Measurements from ENCODE around the gene ZNF385D.
"Not testable (repeated sequence)": the region's sequence is repeated elsewhere in the genome, so short reads cannot be mapped to it uniquely, and the experiment has no call there.

Gene ZNF385D

DNA sequence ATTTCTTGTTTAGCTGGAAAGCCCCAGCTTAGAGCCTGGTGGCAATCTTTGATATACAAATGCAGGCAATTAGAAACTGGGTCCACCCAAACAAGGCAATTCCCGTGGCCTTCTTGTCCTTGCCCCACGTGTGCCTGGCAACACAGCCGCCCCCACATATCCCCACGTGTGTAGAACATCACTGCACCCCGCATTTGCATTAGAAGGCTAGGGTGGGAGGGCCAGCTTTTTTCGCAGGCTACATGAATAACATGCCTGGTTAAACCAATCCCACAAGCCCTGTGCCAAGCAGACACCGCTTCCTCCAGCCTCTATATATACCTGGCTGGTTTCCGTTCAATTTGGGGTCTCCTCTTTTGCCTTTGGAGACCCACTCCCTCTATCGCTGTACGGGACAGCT, 250.2 kb downstream of the ZNF385D start:
- Histone ChIP-seq H2AK5ac (ENCODE audit: low read length) (no peak overlapping the region), H3K4me3 (ENCODE audit: low read depth, low read length) (no peak overlapping the region), H3K79me1 (ENCODE audit: low read length) (no peaks in the 10 kb centered on the region), H3K4ac (ENCODE audit: low read depth, low read length) (no peak overlapping the region), H2BK12ac (ENCODE audit: low read length) (no peak overlapping the region), H2BK5ac (ENCODE audit: low read depth, low read length, poor library complexity) (no peak overlapping the region), H3K9ac (ENCODE audit: low read length) (no peak overlapping the region), H3K36me3 (ENCODE audit: control insufficient read depth in 1 of 2, insufficient read depth in 2 of 2, low read length in 2 of 2) (no peaks in the 10 kb centered on the region), H2BK120ac (ENCODE audit: insufficient read depth, low read length, poor library complexity) (no peak overlapping the region), H3K27me3 (ENCODE audit: insufficient read depth, low read length) (no peaks in the 10 kb centered on the region), H3K14ac (ENCODE audit: low read length) (no peak overlapping the region), H3K27ac (ENCODE audit: low read depth, low read length) (no peak overlapping the region), H4K8ac (ENCODE audit: low read depth, low read length) (no peak overlapping the region), H3K18ac (ENCODE audit: low read length) (no peak overlapping the region), H4K91ac (ENCODE audit: low read depth, low read length) (no peak overlapping the region), H3K4me1 (ENCODE audit: control insufficient read depth in 1 of 2, insufficient read depth in 2 of 2, low read length in 2 of 2) (no peaks in the 10 kb centered on the region), H2AFZ (ENCODE audit: insufficient read depth, low read length, poor library complexity) (no peak overlapping the region), H3K79me2 (ENCODE audit: control insufficient read depth, insufficient read depth, low read length, poor library complexity) (no peaks in the 10 kb centered on the region), H4K12ac (ENCODE audit: low read depth, low read length) (no peak overlapping the region), H3K4me2 (ENCODE audit: low read length) (no peak overlapping the region), H3K9me3 (ENCODE audit: insufficient read depth, low read depth, low read length) (no peaks in the 10 kb centered on the region), H3K23ac (ENCODE audit: low read length) (no peak overlapping the region)
- no peak for DNase-seq
- no CpG with 5 or more reads among the region's 10 CpGs for WGBS (ENCODE audit: extremely low coverage, insufficient coverage, insufficient read length)

- not testable (repeated sequence) for H3K23ac ChIP-seq (ENCODE audit: low read length); H3K79me2 ChIP-seq (ENCODE audit: control insufficient read depth, insufficient read depth, low read length, poor library complexity); H3K9ac ChIP-seq (ENCODE audit: low read length); H2BK12ac ChIP-seq (ENCODE audit: low read length); H4K8ac ChIP-seq (ENCODE audit: low read depth, low read length); H3K18ac ChIP-seq (ENCODE audit: low read length); H3K9me3 ChIP-seq (ENCODE audit: insufficient read depth, low read depth, low read length); H3K14ac ChIP-seq (ENCODE audit: low read length); H2AFZ ChIP-seq (ENCODE audit: insufficient read depth, low read length, poor library complexity); H3K79me1 ChIP-seq (ENCODE audit: low read length); H3K4me1 ChIP-seq (ENCODE audit: control insufficient read depth in 1 of 2, insufficient read depth in 2 of 2, low read length in 2 of 2); H3K27me3 ChIP-seq (ENCODE audit: insufficient read depth, low read length); H3K27ac ChIP-seq (ENCODE audit: low read depth, low read length); DNase-seq; H4K91ac ChIP-seq (ENCODE audit: low read depth, low read length); H2BK120ac ChIP-seq (ENCODE audit: insufficient read depth, low read length, poor library complexity); H2BK5ac ChIP-seq (ENCODE audit: low read depth, low read length, poor library complexity); H4K12ac ChIP-seq (ENCODE audit: low read depth, low read length); H3K4me2 ChIP-seq (ENCODE audit: low read length); H3K36me3 ChIP-seq (ENCODE audit: control insufficient read depth in 1 of 2, insufficient read depth in 2 of 2, low read length in 2 of 2); H3K4me3 ChIP-seq (ENCODE audit: low read depth, low read length); H3K4ac ChIP-seq (ENCODE audit: low read depth, low read length); H2AK5ac ChIP-seq (ENCODE audit: low read length)
- no CpG with 5 or more reads among the region's 3 CpGs for WGBS (ENCODE audit: extremely low coverage, insufficient coverage, insufficient read length)
Measured at GRCh38 chr3:21490671-21491070, 260.3 kb downstream of the ZNF385D start.

- Histone ChIP-seq H2BK12ac (ENCODE audit: low read length) (no peak overlapping the region), H3K36me3 (ENCODE audit: control insufficient read depth in 1 of 2, insufficient read depth in 2 of 2, low read length in 2 of 2) (no peaks in the 10 kb centered on the region), H4K12ac (ENCODE audit: low read depth, low read length) (no peak overlapping the region), H2BK120ac (ENCODE audit: insufficient read depth, low read length, poor library complexity) (no peak overlapping the region), H4K91ac (ENCODE audit: low read depth, low read length) (no peak overlapping the region), H3K18ac (ENCODE audit: low read length) (no peak overlapping the region), H3K4me2 (ENCODE audit: low read length) (no peak overlapping the region), H3K4me1 (ENCODE audit: control insufficient read depth in 1 of 2, insufficient read depth in 2 of 2, low read length in 2 of 2) (no peaks in the 10 kb centered on the region), H3K4ac (ENCODE audit: low read depth, low read length) (no peak overlapping the region), H3K79me1 (ENCODE audit: low read length) (no peaks in the 10 kb centered on the region), H4K8ac (ENCODE audit: low read depth, low read length) (no peak overlapping the region), H3K27me3 (ENCODE audit: insufficient read depth, low read length) (no peaks in the 10 kb centered on the region), H3K14ac (ENCODE audit: low read length) (no peak overlapping the region), H3K4me3 (ENCODE audit: low read depth, low read length) (no peak overlapping the region), H2AFZ (ENCODE audit: insufficient read depth, low read length, poor library complexity) (no peak overlapping the region), H3K9ac (ENCODE audit: low read length) (no peak overlapping the region), H3K23ac (ENCODE audit: low read length) (no peak overlapping the region), H3K9me3 (ENCODE audit: insufficient read depth, low read depth, low read length) (no peaks in the 10 kb centered on the region), H3K27ac (ENCODE audit: low read depth, low read length) (no peak overlapping the region), H2BK5ac (ENCODE audit: low read depth, low read length, poor library complexity) (no peak overlapping the region), H3K79me2 (ENCODE audit: control insufficient read depth, insufficient read depth, low read length, poor library complexity) (no peaks in the 10 kb centered on the region), H2AK5ac (ENCODE audit: low read length) (no peak overlapping the region)
- no peak for DNase-seq
- WGBS (ENCODE audit: extremely low coverage, insufficient coverage, insufficient read length), result no CpG with 5 or more reads among the region's 1 CpG
Measured at GRCh38 chr3:21487520-21487919, 263.5 kb downstream of the ZNF385D start.

DNA sequence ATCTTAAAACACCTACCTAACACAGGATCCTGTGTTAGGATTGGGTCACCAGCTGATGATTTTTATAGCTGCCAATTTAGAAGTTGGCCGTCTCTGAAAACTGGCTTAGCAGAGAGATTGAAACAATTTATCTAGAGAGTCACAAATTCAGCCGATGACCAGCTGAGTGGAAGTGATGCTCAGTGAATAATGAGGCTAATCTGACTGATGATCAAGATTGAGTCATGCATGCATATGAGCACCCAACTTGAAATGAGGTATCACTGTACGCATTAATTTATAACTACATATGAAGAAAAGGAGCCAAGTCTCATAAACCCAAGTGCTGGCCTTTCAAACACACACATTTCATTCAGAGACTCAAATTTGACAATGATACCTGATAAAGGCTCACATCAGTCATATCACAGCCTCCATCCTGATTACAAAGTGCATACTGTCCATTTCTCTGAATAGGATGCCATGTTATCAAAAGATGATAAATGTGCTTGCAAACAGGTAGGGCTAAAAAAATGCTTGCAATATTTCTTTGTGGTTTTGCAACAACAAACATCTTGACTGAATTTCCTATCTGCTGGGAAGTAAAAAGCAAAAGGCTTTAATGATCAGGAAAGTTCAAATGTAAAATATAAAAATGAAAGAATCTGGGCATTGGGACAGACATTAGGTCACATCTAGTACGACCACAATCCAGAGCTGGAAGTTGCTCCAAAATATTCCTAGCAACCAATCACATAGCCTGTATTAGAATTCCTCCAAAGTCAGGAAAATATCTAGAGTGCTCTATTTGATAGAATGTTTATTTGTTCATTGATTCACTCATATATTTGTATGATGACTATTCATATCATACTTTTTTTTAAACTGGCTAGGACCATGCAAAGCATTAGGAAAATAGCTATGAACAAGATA, 264.7 kb downstream of the ZNF385D start:
- not testable (repeated sequence) for H3K4ac ChIP-seq (ENCODE audit: low read depth, low read length); H3K4me1 ChIP-seq (ENCODE audit: control insufficient read depth in 1 of 2, insufficient read depth in 2 of 2, low read length in 2 of 2); H2AK5ac ChIP-seq (ENCODE audit: low read length); H4K8ac ChIP-seq (ENCODE audit: low read depth, low read length); H3K4me2 ChIP-seq (ENCODE audit: low read length); H3K9me3 ChIP-seq (ENCODE audit: insufficient read depth, low read depth, low read length); H3K27ac ChIP-seq (ENCODE audit: low read depth, low read length); H3K14ac ChIP-seq (ENCODE audit: low read length); H3K27me3 ChIP-seq (ENCODE audit: insufficient read depth, low read length); H2AFZ ChIP-seq (ENCODE audit: insufficient read depth, low read length, poor library complexity); H3K36me3 ChIP-seq (ENCODE audit: control insufficient read depth in 1 of 2, insufficient read depth in 2 of 2, low read length in 2 of 2); H2BK12ac ChIP-seq (ENCODE audit: low read length); H3K4me3 ChIP-seq (ENCODE audit: low read depth, low read length); H2BK120ac ChIP-seq (ENCODE audit: insufficient read depth, low read length, poor library complexity); H3K79me2 ChIP-seq (ENCODE audit: control insufficient read depth, insufficient read depth, low read length, poor library complexity); H3K23ac ChIP-seq (ENCODE audit: low read length); H3K79me1 ChIP-seq (ENCODE audit: low read length); H4K12ac ChIP-seq (ENCODE audit: low read depth, low read length); H3K18ac ChIP-seq (ENCODE audit: low read length); H4K91ac ChIP-seq (ENCODE audit: low read depth, low read length); H2BK5ac ChIP-seq (ENCODE audit: low read depth, low read length, poor library complexity); H3K9ac ChIP-seq (ENCODE audit: low read length)
- no CpG with 5 or more reads among the region's 4 CpGs for WGBS (ENCODE audit: extremely low coverage, insufficient coverage, insufficient read length)
- DNase-seq, result peak in 1 of 2 donors; percentile 68
